HepG2 (cell line): Measurements from ENCODE around the gene EMC9. TPM values are rescaled to one million over a fixed set of nuclear protein-coding genes. Genes with fewer than 3 reads are reported as not detected.
A peak's percentile ranks its signal among the peaks of the same experiment; 100 is the strongest.

Experiments used
- ATAC-seq: fragments of 200-7000 bp; cut with Tn5 transposase; 3 replicates; pipeline ENCODE4 v1.9.1; 2020; ENCODE audit warnings: mild to moderate bottlenecking, moderate library complexity
- BruUV-seq: library from RNA; stranded (reverse); fragments of 400-500 nt; replicated peaks from 2 replicates; lab custom pipeline; 2021; lab: Mats Ljungman, UMichigan
- CTCF ChIA-PET: fragments of 300-600 bp; formaldehyde crosslinking; extraction: SDS; loops from one replicate; lab custom pipeline; 2021; ENCODE audit warnings: low total read pairs, inconsistent platforms, low intra/inter-chr PET ratio; lab: Yijun Ruan, JAX
- POLR2A ChIA-PET: fragments of 350-600 bp; sonication (Branson Sonifier 250); formaldehyde crosslinking; loops from one replicate; lab custom pipeline; 2020; ENCODE audit warnings: antibody characterized with exemption, inconsistent platforms; lab: Yijun Ruan, JAX
- DNase-seq: peaks from one replicate; pipeline ENCODE4 v3.0.0-alpha.2; 2015; ENCODE audit warnings: low spot score
- FAIRE-seq: peaks from 3 replicates; lab custom pipeline; 2011; peaks lifted over from hg19 to GRCh38; lab: Jason Lieb, UNC
- H2AFZ ChIP-seq: one replicate; pipeline ENCODE4 v1.6.1; 2011; ENCODE audit warnings: low read length, inconsistent platforms
- H3K27ac ChIP-seq: fragments of 300-600 bp; 3 replicates; pipeline ENCODE4 v1.8.0; 2011; ENCODE audit warnings: mixed run types, mild to moderate bottlenecking, mixed read lengths, low read length, inconsistent platforms; ENCODE audit not compliant: insufficient read depth; ENCODE audit errors: extremely low read length
- H3K27me3 ChIP-seq, 2 experiments: fragments of 200-600 bp in 1 of 2; 2 replicates in 1 of 2; 3 replicates in 1 of 2; pipeline versions ENCODE4 v1.6.0 to v1.8.0; 2011; ENCODE audit warnings: low read length in 2 of 2, mild to moderate bottlenecking in 2 of 2, moderate library complexity in 2 of 2, inconsistent platforms in 1 of 2; ENCODE audit not compliant: insufficient read depth in 2 of 2, control insufficient read depth in 1 of 2
- H3K36me3 ChIP-seq, 2 experiments: fragments of 200-600 bp in 1 of 2; replicated peaks in 1 of 2; 2 replicates in 1 of 2; 3 replicates in 1 of 2; pipeline versions ENCODE4 v1.5.1 to v1.8.0; 2011; ENCODE audit warnings: low read length in 2 of 2, inconsistent platforms in 1 of 2; ENCODE audit not compliant: insufficient read depth in 2 of 2, control insufficient read depth in 1 of 2
- H3K4me1 ChIP-seq: 2 replicates; pipeline ENCODE4 v1.5.1; 2012; ENCODE audit warnings: low read length, inconsistent platforms; ENCODE audit not compliant: insufficient read depth
- H3K4me2 ChIP-seq: 2 replicates; pipeline ENCODE4 v1.6.0; 2011; ENCODE audit warnings: low read depth, low read length, inconsistent platforms
- H3K4me3 ChIP-seq, 3 experiments: fragments of 200-600 bp in 1 of 3; sonication (generic), shearing (Covaris generic) in 1 of 3; replicated peaks in 1 of 3; 2 replicates each; pipeline ENCODE4 v1.5.1; 2011 to 2016; ENCODE audit warnings: low read length in 3 of 3, inconsistent platforms in 2 of 3, low read depth in 2 of 3, mild to moderate bottlenecking in 2 of 3, control low read depth in 1 of 3, mixed read lengths in 1 of 3; ENCODE audit not compliant: insufficient read depth in 1 of 3
- H3K79me2 ChIP-seq: one replicate; pipeline ENCODE4 v1.6.1; 2011; ENCODE audit warnings: low read length, inconsistent platforms; ENCODE audit not compliant: insufficient read depth
- H3K9ac ChIP-seq: 2 replicates; pipeline ENCODE4 v1.6.0; 2011; ENCODE audit warnings: mild to moderate bottlenecking, low read depth, low read length, inconsistent platforms; ENCODE audit not compliant: insufficient read depth
- H3K9me3 ChIP-seq: 2 replicates; pipeline ENCODE4 v1.5.1; 2012; ENCODE audit warnings: mild to moderate bottlenecking, low read length
- H4K20me1 ChIP-seq: 2 replicates; pipeline ENCODE4 v1.6.0; 2011; ENCODE audit warnings: inconsistent platforms, mild to moderate bottlenecking, low read length, moderate library complexity; ENCODE audit not compliant: insufficient read depth
- AGO2 ChIP-seq: fragments of 200-400 bp; formaldehyde crosslinking; optimal IDR thresholded peaks from 2 replicates; pipeline ENCODE3; 2017; ENCODE audit warnings: mild to moderate bottlenecking, low read depth, low read length, moderate library complexity
- AKAP8 ChIP-seq: sonication (generic); formaldehyde crosslinking; IDR thresholded peaks from 2 replicates; pipeline ENCODE4 v1.5.1; 2020; ENCODE audit warnings: mild to moderate bottlenecking, missing genetic modification reagents
- ARHGAP35 ChIP-seq: sonication (generic); formaldehyde crosslinking; IDR thresholded peaks from 2 replicates; pipeline ENCODE4 v1.9.0; 2022; ENCODE audit warnings: mild to moderate bottlenecking, inconsistent platforms, moderate library complexity, missing genetic modification reagents, borderline replicate concordance
- POLR2G ChIP-seq: fragments of 200-400 bp; formaldehyde crosslinking; IDR thresholded peaks from 2 replicates; pipeline ENCODE4 v1.6.1; 2018; ENCODE audit warnings: mild to moderate bottlenecking, low read depth, low read length, moderate library complexity
- RBFOX2 ChIP-seq: fragments of 200-400 bp; formaldehyde crosslinking; IDR thresholded peaks from 2 replicates; pipeline ENCODE4 v1.6.1; 2017; ENCODE audit warnings: low read depth, mild to moderate bottlenecking, low read length
- ZMAT3 ChIP-seq: sonication (generic); formaldehyde crosslinking; conservative IDR thresholded peaks from 2 replicates; pipeline ENCODE4 v1.7.0; 2021; ENCODE audit warnings: missing genetic modification reagents
- ZNF30 ChIP-seq: sonication (generic); formaldehyde crosslinking; IDR thresholded peaks from 2 replicates; pipeline ENCODE4 v1.5.0; 2020; ENCODE audit warnings: mild to moderate bottlenecking, missing genetic modification reagents
- ZNF34 ChIP-seq: sonication (generic); formaldehyde crosslinking; IDR thresholded peaks from 2 replicates; pipeline ENCODE4 v1.4.0; 2020; ENCODE audit warnings: mild to moderate bottlenecking, missing genetic modification reagents, borderline replicate concordance
- ZNF652 ChIP-seq: IDR thresholded peaks from 2 replicates; pipeline ENCODE4 v1.6.1; 2016; ENCODE audit warnings: low read depth, borderline replicate concordance
- WGBS: methylation state at CpG from one replicate; pipeline ENCODE4 v1.1.6; 2017; ENCODE audit warnings: low lambda C conversion rate; 5-methylcytosine and 5-hydroxymethylcytosine counted together
- in situ Hi-C: cut with HindIII; loops from 2 replicates; pipeline ENCODE4 v1.10.0; 2017; ENCODE audit warnings: low pct_unique_long_range_greater_than_20kb; ENCODE audit not compliant: extremely low pct_ligation_motif_present
- intact Hi-C: fragments of 100-400 bp; cut with micrococcal nuclease; formaldehyde crosslinking; loops from one replicate; pipeline ENCODE4 v1.10.0; 2022; ENCODE audit not compliant: unreplicated experiment
- polyA plus RNA-seq, 8 experiments: library from polyadenylated mRNA; depleted of rRNA in 3 of 8; stranded (reverse) in 7 of 8; unstranded in 1 of 8; fragments of >200 nt; fragmentation: Illumina TruSeq in 4 of 8; extraction: Trizol in 4 of 8; gene quantifications; 2 replicates each; pipeline versions ENCODE4 v1.2.1 to v1.2.3, GENCODE V29; 2011 to 2016; ENCODE audit warnings: low read depth in 4 of 8, missing spikeins in 1 of 8, mixed read lengths in 1 of 8; ENCODE audit not compliant: insufficient read depth in 1 of 8
- total RNA-seq, 5 experiments: library from RNA; depleted of rRNA; stranded (reverse); fragments of >200 nt; fragmentation: Illumina TruSeq; extraction: Trizol; gene quantifications; 2 replicates each; pipeline ENCODE4 v1.2.3, GENCODE V29; 2016; ENCODE audit warnings: low read depth in 1 of 5

The EMC9 gene
- total and polyA plus RNA-seq, 2 of the 13 experiments (the other 11 are each of a cell fraction or from before 2014, with no cell fraction given), result 60.5 to 78.7 TPM

DNA sequence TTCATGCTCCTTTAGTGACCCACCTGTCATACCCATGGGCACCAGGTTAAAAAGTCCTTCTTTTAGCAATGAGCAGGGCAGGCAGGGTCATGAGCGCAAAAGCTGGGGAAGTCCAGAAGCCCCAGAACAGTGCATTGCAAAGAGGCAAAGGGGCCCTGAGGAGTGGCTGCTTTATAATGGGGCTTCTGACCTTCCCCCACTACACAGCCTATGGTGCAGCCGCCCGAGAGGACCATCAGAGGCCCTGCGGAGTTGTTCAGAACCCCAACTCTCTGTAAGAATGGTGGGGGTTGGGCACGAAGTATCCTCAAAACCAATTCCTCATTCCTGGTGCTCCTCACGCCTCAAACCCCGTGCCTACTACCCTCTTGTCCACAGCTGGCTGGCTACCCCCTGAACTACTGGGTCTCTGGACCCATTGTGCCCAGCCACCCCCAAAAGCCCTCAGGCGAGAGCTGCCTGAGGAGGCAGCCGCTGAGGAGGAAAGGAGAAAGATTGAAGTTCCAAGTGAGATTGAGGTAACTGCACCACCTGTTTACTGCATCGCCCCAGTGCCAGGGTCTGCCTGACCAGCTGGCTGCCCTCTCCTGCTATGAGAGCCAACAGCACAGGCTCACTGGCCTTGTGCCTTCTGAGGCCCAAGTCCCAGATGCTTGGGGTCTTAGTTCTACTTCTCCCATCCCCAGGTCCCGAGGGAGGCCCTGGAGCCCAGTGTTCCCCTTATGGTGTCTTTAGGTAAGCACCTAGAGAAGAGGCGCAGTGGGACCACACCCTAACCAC, 37.2 kb upstream of the EMC9 start (continued):
- TF ChIP-seq POLR2G, result peak; percentile 26; the same call in 1 of the 2 replicates
- TF ChIP-seq ARHGAP35 (CRISPR knock-in tag), result no peak

DNA sequence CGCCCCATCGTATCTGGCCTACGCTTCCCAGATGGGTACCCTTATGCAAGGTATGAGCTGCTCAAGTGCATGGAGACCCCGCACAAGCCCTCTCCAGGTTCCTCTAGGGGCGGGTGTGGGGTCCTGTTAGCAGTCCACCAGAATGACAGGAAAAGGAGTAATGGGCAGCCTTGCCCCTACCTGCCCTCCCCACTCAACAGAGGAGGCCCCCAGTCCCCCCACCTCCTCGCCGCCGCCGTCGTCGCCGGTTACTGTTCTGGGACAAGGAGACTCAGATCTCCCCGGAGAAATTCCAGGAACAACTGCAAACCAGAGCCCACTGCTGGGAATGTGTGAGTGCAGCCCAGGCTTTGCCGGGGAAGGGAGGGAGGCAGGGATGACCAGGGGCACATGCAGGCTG, 36.5 kb upstream of the EMC9 start:
- Histone ChIP-seq H3K4me3 (no peak overlapping the region), H3K4me1 (no peaks in the 10 kb centered on the region), H3K36me3 (peaks cover 47 to 52% of the 10 kb centered on the region in 2 experiments), H2AFZ (no peak overlapping the region), H3K9ac (no peak overlapping the region), H3K27ac (no peak overlapping the region), H3K4me2 (no peak overlapping the region), H3K9me3 (no peaks in the 10 kb centered on the region), H3K79me2 (no peaks in the 10 kb centered on the region), H3K27me3 (no peaks in the 10 kb centered on the region), H4K20me1 (no peaks in the 10 kb centered on the region)
- FAIRE-seq, result no peak
- POLR2A ChIA-PET, result interaction anchor here (0.9 to 6.7 kb wide), 6 partner anchors 11 to 84 kb away, joined by 3 to 65 read pairs (median 5); partner anchors contain the start of genes EMC9, IPO4, IRF9 and MDP1
- TF ChIP-seq RBFOX2 (0 out of 2 replicates have a peak, but pooled peaks have one; percentile 12), AKAP8 (CRISPR knock-in tag) (0 out of 2 replicates have a peak, but pooled peaks have one; percentile 7), ZMAT3 (no peak), ZNF34 (CRISPR knock-in tag) (no peak), AGO2 (peak; percentile 56), ZNF30 (CRISPR knock-in tag) (no peak), ZNF652 (no peak)
- BruUV-seq, result no TSS peak
- in situ Hi-C loops (no loop called here), intact Hi-C loops (no loop called here)
- CTCF ChIA-PET, result no interaction called here
- 96% methylated on average over 14 of the region's 14 CpGs for WGBS
- no peak for DNase-seq
- peak; percentile 0; the same call in 1 of the 3 replicates for ATAC-seq
